ENCODE results near the gene DNAH6.

DNAH6 gene

GRCh38 chr2:84686783-84687476, 170.6 kb downstream of the DNAH6 start:
- no peaks in the 10 kb centered on the region for H3K4me1 ChIP-seq (ENCODE audit: control insufficient read depth, insufficient read depth, low read length)
- no peaks in the 10 kb centered on the region for H3K36me3 ChIP-seq (ENCODE audit: control insufficient read depth, insufficient read depth, low read length)
- 97% methylated on average over 4 to 5 of the region's 5 CpGs for WGBS, 2 experiments
- no peaks in the 10 kb centered on the region for H3K27me3 ChIP-seq (ENCODE audit: control insufficient read depth, insufficient read depth, low read length, poor library complexity, severe bottlenecking)
- no peaks in the 10 kb centered on the region for H3K9me3 ChIP-seq (ENCODE audit: control insufficient read depth, low read length)
- H3K4me3 ChIP-seq (ENCODE audit: insufficient read depth, low read depth, low read length): no peak overlapping the region
- H3K27ac ChIP-seq (ENCODE audit: insufficient read depth, low read depth, low read length, poor library complexity, severe bottlenecking): no peak overlapping the region

- no peaks in the 10 kb centered on the region for H3K9me3 ChIP-seq (ENCODE audit: control insufficient read depth, low read length)
- 90 to 93% methylated on average over 9 of the region's 10 CpGs for WGBS, 2 experiments
- no peaks in the 10 kb centered on the region for H3K36me3 ChIP-seq (ENCODE audit: control insufficient read depth, insufficient read depth, low read length)
- H3K4me1 ChIP-seq (ENCODE audit: control insufficient read depth, insufficient read depth, low read length): no peaks in the 10 kb centered on the region
- H3K27ac ChIP-seq (ENCODE audit: insufficient read depth, low read depth, low read length, poor library complexity, severe bottlenecking): no peak overlapping the region
- no peak overlapping the region for H3K4me3 ChIP-seq (ENCODE audit: insufficient read depth, low read depth, low read length)
- H3K27me3 ChIP-seq (ENCODE audit: control insufficient read depth, insufficient read depth, low read length, poor library complexity, severe bottlenecking): no peaks in the 10 kb centered on the region
Measured at GRCh38 chr2:84687498-84688149, 171.3 kb downstream of the DNAH6 start.

GRCh38 chr2:84690225-84690624, 173.9 kb downstream of the DNAH6 start:
- H3K27ac ChIP-seq (ENCODE audit: insufficient read depth, low read depth, low read length, poor library complexity, severe bottlenecking): no peak overlapping the region
- no peaks in the 10 kb centered on the region for H3K27me3 ChIP-seq (ENCODE audit: control insufficient read depth, insufficient read depth, low read length, poor library complexity, severe bottlenecking)
- no peak overlapping the region for H3K4me3 ChIP-seq (ENCODE audit: insufficient read depth, low read depth, low read length)
- no peaks in the 10 kb centered on the region for H3K36me3 ChIP-seq (ENCODE audit: control insufficient read depth, insufficient read depth, low read length)
- WGBS, 2 experiments: 92 to 94% methylated on average over 3 of the region's 3 CpGs
- H3K9me3 ChIP-seq (ENCODE audit: control insufficient read depth, low read length): no peaks in the 10 kb centered on the region
- H3K4me1 ChIP-seq (ENCODE audit: control insufficient read depth, insufficient read depth, low read length): no peaks in the 10 kb centered on the region

- Histone ChIP-seq H3K27me3 (ENCODE audit: control insufficient read depth, insufficient read depth, low read length, poor library complexity, severe bottlenecking) (no peaks in the 10 kb centered on the region), H3K36me3 (ENCODE audit: control insufficient read depth, insufficient read depth, low read length) (no peaks in the 10 kb centered on the region), H3K27ac (ENCODE audit: insufficient read depth, low read depth, low read length, poor library complexity, severe bottlenecking) (no peak overlapping the region), H3K4me3 (ENCODE audit: insufficient read depth, low read depth, low read length) (no peak overlapping the region), H3K9me3 (ENCODE audit: control insufficient read depth, low read length) (no peaks in the 10 kb centered on the region), H3K4me1 (ENCODE audit: control insufficient read depth, insufficient read depth, low read length) (no peaks in the 10 kb centered on the region)
- WGBS, 2 experiments: 93 to 94% methylated on average over 6 of the region's 6 CpGs
Measured at GRCh38 chr2:84694088-84694622, 177.9 kb downstream of the DNAH6 start.

- 84 to 91% methylated on average over 2 of the region's 2 CpGs for WGBS, 2 experiments
- H3K36me3 ChIP-seq (ENCODE audit: control insufficient read depth, insufficient read depth, low read length): no peaks in the 10 kb centered on the region
- no peaks in the 10 kb centered on the region for H3K9me3 ChIP-seq (ENCODE audit: control insufficient read depth, low read length)
- no peaks in the 10 kb centered on the region for H3K27me3 ChIP-seq (ENCODE audit: control insufficient read depth, insufficient read depth, low read length, poor library complexity, severe bottlenecking)
- no peaks in the 10 kb centered on the region for H3K4me1 ChIP-seq (ENCODE audit: control insufficient read depth, insufficient read depth, low read length)
- no peak overlapping the region for H3K27ac ChIP-seq (ENCODE audit: insufficient read depth, low read depth, low read length, poor library complexity, severe bottlenecking)
- no peak overlapping the region for H3K4me3 ChIP-seq (ENCODE audit: insufficient read depth, low read depth, low read length)
Measured at GRCh38 chr2:84697895-84698294, 181.6 kb downstream of the DNAH6 start.

- WGBS, 2 experiments: 96% methylated on average over 3 of the region's 3 CpGs
- no peak overlapping the region for H3K27ac ChIP-seq (ENCODE audit: insufficient read depth, low read depth, low read length, poor library complexity, severe bottlenecking)
- H3K4me1 ChIP-seq (ENCODE audit: control insufficient read depth, insufficient read depth, low read length): no peaks in the 10 kb centered on the region
- no peaks in the 10 kb centered on the region for H3K9me3 ChIP-seq (ENCODE audit: control insufficient read depth, low read length)
- no peaks in the 10 kb centered on the region for H3K36me3 ChIP-seq (ENCODE audit: control insufficient read depth, insufficient read depth, low read length)
- no peaks in the 10 kb centered on the region for H3K27me3 ChIP-seq (ENCODE audit: control insufficient read depth, insufficient read depth, low read length, poor library complexity, severe bottlenecking)
- H3K4me3 ChIP-seq (ENCODE audit: insufficient read depth, low read depth, low read length): no peak overlapping the region
Measured at GRCh38 chr2:84700006-84700405, 183.7 kb downstream of the DNAH6 start.

- no peaks in the 10 kb centered on the region for H3K9me3 ChIP-seq (ENCODE audit: control insufficient read depth, low read length)
- WGBS, 2 experiments: 84 to 100% methylated on average over 1 of the region's 1 CpG
- H3K36me3 ChIP-seq (ENCODE audit: control insufficient read depth, insufficient read depth, low read length): no peaks in the 10 kb centered on the region
Measured at GRCh38 chr2:84701880-84702279, 185.6 kb downstream of the DNAH6 start.

GRCh38 chr2:84702941-84703340, 186.6 kb downstream of the DNAH6 start:
- Histone ChIP-seq H3K4me3 (ENCODE audit: insufficient read depth, low read depth, low read length) (no peak overlapping the region), H3K27me3 (ENCODE audit: control insufficient read depth, insufficient read depth, low read length, poor library complexity, severe bottlenecking) (no peaks in the 10 kb centered on the region), H3K9me3 (ENCODE audit: control insufficient read depth, low read length) (no peaks in the 10 kb centered on the region), H3K4me1 (ENCODE audit: control insufficient read depth, insufficient read depth, low read length) (no peaks in the 10 kb centered on the region), H3K36me3 (ENCODE audit: control insufficient read depth, insufficient read depth, low read length) (no peaks in the 10 kb centered on the region), H3K27ac (ENCODE audit: insufficient read depth, low read depth, low read length, poor library complexity, severe bottlenecking) (no peak overlapping the region)
- 93 to 97% methylated on average over 1 of the region's 3 CpGs for WGBS, 2 experiments

More at GRCh38 chr2:84701880-84702279, 185.6 kb downstream of the DNAH6 start:
- Histone ChIP-seq H3K4me3 (ENCODE audit: insufficient read depth, low read depth, low read length) (no peak overlapping the region), H3K27ac (ENCODE audit: insufficient read depth, low read depth, low read length, poor library complexity, severe bottlenecking) (no peak overlapping the region), H3K4me1 (ENCODE audit: control insufficient read depth, insufficient read depth, low read length) (no peaks in the 10 kb centered on the region), H3K27me3 (ENCODE audit: control insufficient read depth, insufficient read depth, low read length, poor library complexity, severe bottlenecking) (no peaks in the 10 kb centered on the region)

- H3K36me3 ChIP-seq (ENCODE audit: control insufficient read depth, insufficient read depth, low read length): no peaks in the 10 kb centered on the region
- no peaks in the 10 kb centered on the region for H3K27me3 ChIP-seq (ENCODE audit: control insufficient read depth, insufficient read depth, low read length, poor library complexity, severe bottlenecking)
- no peak overlapping the region for H3K4me3 ChIP-seq (ENCODE audit: insufficient read depth, low read depth, low read length)
- 89 to 95% methylated on average over 2 of the region's 2 CpGs for WGBS, 2 experiments
- no peak overlapping the region for H3K27ac ChIP-seq (ENCODE audit: insufficient read depth, low read depth, low read length, poor library complexity, severe bottlenecking)
- H3K4me1 ChIP-seq (ENCODE audit: control insufficient read depth, insufficient read depth, low read length): no peaks in the 10 kb centered on the region
- H3K9me3 ChIP-seq (ENCODE audit: control insufficient read depth, low read length): no peaks in the 10 kb centered on the region
Measured at GRCh38 chr2:84703831-84704230, 187.5 kb downstream of the DNAH6 start.

- no peak overlapping the region for H3K4me3 ChIP-seq (ENCODE audit: insufficient read depth, low read depth, low read length)
- no peaks in the 10 kb centered on the region for H3K27me3 ChIP-seq (ENCODE audit: control insufficient read depth, insufficient read depth, low read length, poor library complexity, severe bottlenecking)
- H3K9me3 ChIP-seq (ENCODE audit: control insufficient read depth, low read length): no peaks in the 10 kb centered on the region
- no peaks in the 10 kb centered on the region for H3K36me3 ChIP-seq (ENCODE audit: control insufficient read depth, insufficient read depth, low read length)
- H3K4me1 ChIP-seq (ENCODE audit: control insufficient read depth, insufficient read depth, low read length): no peaks in the 10 kb centered on the region
- H3K27ac ChIP-seq (ENCODE audit: insufficient read depth, low read depth, low read length, poor library complexity, severe bottlenecking): no peak overlapping the region
- WGBS, 2 experiments: 94 to 95% methylated on average over 3 to 6 of the region's 6 CpGs
Measured at GRCh38 chr2:84704505-84705244, 188.4 kb downstream of the DNAH6 start.
